HepG2 (cell line): ENCODE measurements around the gene SLC25A25. TPM values are rescaled to one million over a fixed set of nuclear protein-coding genes. Genes with fewer than 3 reads are reported as not detected.

Experiments
- ATAC-seq: fragments of 200-7000 bp; cut with Tn5 transposase; 3 replicates; pipeline ENCODE4 v1.9.1; 2020; ENCODE audit warnings: mild to moderate bottlenecking, moderate library complexity
- BruUV-seq: library from RNA; stranded (reverse); fragments of 400-500 nt; replicated peaks from 2 replicates; lab custom pipeline; 2021; lab: Mats Ljungman, UMichigan
- CTCF ChIA-PET: fragments of 300-600 bp; formaldehyde crosslinking; extraction: SDS; loops from one replicate; lab custom pipeline; 2021; ENCODE audit warnings: low total read pairs, inconsistent platforms, low intra/inter-chr PET ratio; lab: Yijun Ruan, JAX
- POLR2A ChIA-PET: fragments of 350-600 bp; sonication (Branson Sonifier 250); formaldehyde crosslinking; loops from one replicate; lab custom pipeline; 2020; ENCODE audit warnings: antibody characterized with exemption, inconsistent platforms; lab: Yijun Ruan, JAX
- DNase-seq: peaks from one replicate; pipeline ENCODE4 v3.0.0-alpha.2; 2015; ENCODE audit warnings: low spot score
- FAIRE-seq: peaks from 3 replicates; lab custom pipeline; 2011; peaks lifted over from hg19 to GRCh38; lab: Jason Lieb, UNC
- H2AFZ ChIP-seq: one replicate; pipeline ENCODE4 v1.6.1; 2011; ENCODE audit warnings: low read length, inconsistent platforms
- H3K27ac ChIP-seq: fragments of 300-600 bp; 3 replicates; pipeline ENCODE4 v1.8.0; 2011; ENCODE audit warnings: mixed run types, mild to moderate bottlenecking, mixed read lengths, low read length, inconsistent platforms; ENCODE audit not compliant: insufficient read depth; ENCODE audit errors: extremely low read length
- H3K27me3 ChIP-seq, 2 experiments: fragments of 200-600 bp in 1 of 2; 2 replicates in 1 of 2; 3 replicates in 1 of 2; pipeline versions ENCODE4 v1.6.0 to v1.8.0; 2011; ENCODE audit warnings: low read length in 2 of 2, mild to moderate bottlenecking in 2 of 2, moderate library complexity in 2 of 2, inconsistent platforms in 1 of 2; ENCODE audit not compliant: insufficient read depth in 2 of 2, control insufficient read depth in 1 of 2
- H3K36me3 ChIP-seq, 2 experiments: fragments of 200-600 bp in 1 of 2; replicated peaks in 1 of 2; 2 replicates in 1 of 2; 3 replicates in 1 of 2; pipeline versions ENCODE4 v1.5.1 to v1.8.0; 2011; ENCODE audit warnings: low read length in 2 of 2, inconsistent platforms in 1 of 2; ENCODE audit not compliant: insufficient read depth in 2 of 2, control insufficient read depth in 1 of 2
- H3K4me1 ChIP-seq: 2 replicates; pipeline ENCODE4 v1.5.1; 2012; ENCODE audit warnings: low read length, inconsistent platforms; ENCODE audit not compliant: insufficient read depth
- H3K4me2 ChIP-seq: 2 replicates; pipeline ENCODE4 v1.6.0; 2011; ENCODE audit warnings: low read depth, low read length, inconsistent platforms
- H3K4me3 ChIP-seq, 3 experiments: fragments of 200-600 bp in 1 of 3; sonication (generic), shearing (Covaris generic) in 1 of 3; replicated peaks in 1 of 3; 2 replicates each; pipeline ENCODE4 v1.5.1; 2011 to 2016; ENCODE audit warnings: low read length in 3 of 3, inconsistent platforms in 2 of 3, low read depth in 2 of 3, mild to moderate bottlenecking in 2 of 3, control low read depth in 1 of 3, mixed read lengths in 1 of 3; ENCODE audit not compliant: insufficient read depth in 1 of 3
- H3K79me2 ChIP-seq: one replicate; pipeline ENCODE4 v1.6.1; 2011; ENCODE audit warnings: low read length, inconsistent platforms; ENCODE audit not compliant: insufficient read depth
- H3K9ac ChIP-seq: 2 replicates; pipeline ENCODE4 v1.6.0; 2011; ENCODE audit warnings: mild to moderate bottlenecking, low read depth, low read length, inconsistent platforms; ENCODE audit not compliant: insufficient read depth
- H3K9me3 ChIP-seq: 2 replicates; pipeline ENCODE4 v1.5.1; 2012; ENCODE audit warnings: mild to moderate bottlenecking, low read length
- H4K20me1 ChIP-seq: 2 replicates; pipeline ENCODE4 v1.6.0; 2011; ENCODE audit warnings: inconsistent platforms, mild to moderate bottlenecking, low read length, moderate library complexity; ENCODE audit not compliant: insufficient read depth
- AHR ChIP-seq: IDR thresholded peaks from 2 replicates; pipeline ENCODE4 v1.6.1; 2018; ENCODE audit warnings: missing genetic modification reagents, missing compliant biosample characterization
- CEBPG ChIP-seq: IDR thresholded peaks from 2 replicates; pipeline ENCODE4 v1.6.1; 2016
- CREB1 ChIP-seq, 2 experiments: fragments of 450-650 bp in 1 of 2; IDR thresholded peaks; 2 replicates each; pipeline ENCODE4 v1.6.1; 2016 to 2017; ENCODE audit warnings: control low read depth in 1 of 2, mild to moderate bottlenecking in 1 of 2, missing compliant biosample characterization in 1 of 2, missing genetic modification characterization in 1 of 2
- ELF3 ChIP-seq: IDR thresholded peaks from 2 replicates; pipeline ENCODE4 v1.6.1; 2016; ENCODE audit warnings: missing genetic modification reagents, missing compliant biosample characterization
- JUND ChIP-seq: sonication (generic); formaldehyde crosslinking; IDR thresholded peaks from 2 replicates; pipeline ENCODE4 v1.8.0; 2022; ENCODE audit warnings: mild to moderate bottlenecking, missing genetic modification reagents
- SALL1 ChIP-seq: sonication (generic); formaldehyde crosslinking; IDR thresholded peaks from 2 replicates; pipeline ENCODE4 v1.8.0; 2022; ENCODE audit warnings: mild to moderate bottlenecking, missing genetic modification reagents
- SUZ12 ChIP-seq: fragments of 150-350 bp; IDR thresholded peaks from 2 replicates; pipeline ENCODE4 v1.6.1; 2014; ENCODE audit warnings: low read depth, low read length
- ZBTB7B ChIP-seq: sonication (generic); formaldehyde crosslinking; IDR thresholded peaks from 2 replicates; pipeline ENCODE4 v1.4.0; 2020; ENCODE audit warnings: missing genetic modification reagents
- ZFY ChIP-seq: sonication (generic); formaldehyde crosslinking; IDR thresholded peaks from 2 replicates; pipeline ENCODE4 v1.4.0; 2020; ENCODE audit warnings: missing genetic modification reagents
- ZNF207 ChIP-seq: fragments of 450-650 bp; IDR thresholded peaks from 2 replicates; pipeline ENCODE4 v1.6.1; 2016; ENCODE audit warnings: antibody characterized with exemption, borderline replicate concordance
- ZNF296 ChIP-seq: sonication (generic); formaldehyde crosslinking; conservative IDR thresholded peaks from 2 replicates; pipeline ENCODE4 v1.5.0; 2020; ENCODE audit warnings: mild to moderate bottlenecking, missing genetic modification reagents
- ZNF354B ChIP-seq: sonication (generic); formaldehyde crosslinking; IDR thresholded peaks from 2 replicates; pipeline ENCODE4 v1.8.0; 2022; ENCODE audit warnings: mild to moderate bottlenecking, missing genetic modification reagents
- ZNF383 ChIP-seq: sonication (generic); formaldehyde crosslinking; IDR thresholded peaks from 2 replicates; pipeline ENCODE4 v1.4.0; 2020; ENCODE audit warnings: missing genetic modification reagents, mild to moderate bottlenecking, borderline replicate concordance
- ZNF547 ChIP-seq: sonication (generic); formaldehyde crosslinking; IDR thresholded peaks from 2 replicates; pipeline ENCODE4 v1.5.1; 2020; ENCODE audit warnings: mild to moderate bottlenecking, missing genetic modification reagents
- ZNF605 ChIP-seq: sonication (generic); formaldehyde crosslinking; IDR thresholded peaks from 2 replicates; pipeline ENCODE4 v1.8.0; 2022; ENCODE audit warnings: mild to moderate bottlenecking, missing genetic modification reagents
- ZSCAN29 ChIP-seq: sonication (generic); formaldehyde crosslinking; conservative IDR thresholded peaks from 2 replicates; pipeline ENCODE4 v1.4.0; 2020; ENCODE audit warnings: mild to moderate bottlenecking, missing genetic modification reagents
- WGBS: methylation state at CpG from one replicate; pipeline ENCODE4 v1.1.6; 2017; ENCODE audit warnings: low lambda C conversion rate; 5-methylcytosine and 5-hydroxymethylcytosine counted together
- in situ Hi-C: cut with HindIII; loops from 2 replicates; pipeline ENCODE4 v1.10.0; 2017; ENCODE audit warnings: low pct_unique_long_range_greater_than_20kb; ENCODE audit not compliant: extremely low pct_ligation_motif_present
- intact Hi-C: fragments of 100-400 bp; cut with micrococcal nuclease; formaldehyde crosslinking; loops from one replicate; pipeline ENCODE4 v1.10.0; 2022; ENCODE audit not compliant: unreplicated experiment
- polyA plus RNA-seq, 8 experiments: library from polyadenylated mRNA; depleted of rRNA in 3 of 8; stranded (reverse) in 7 of 8; unstranded in 1 of 8; fragments of >200 nt; fragmentation: Illumina TruSeq in 4 of 8; extraction: Trizol in 4 of 8; gene quantifications; 2 replicates each; pipeline versions ENCODE4 v1.2.1 to v1.2.3, GENCODE V29; 2011 to 2016; ENCODE audit warnings: low read depth in 4 of 8, missing spikeins in 1 of 8, mixed read lengths in 1 of 8; ENCODE audit not compliant: insufficient read depth in 1 of 8
- total RNA-seq, 5 experiments: library from RNA; depleted of rRNA; stranded (reverse); fragments of >200 nt; fragmentation: Illumina TruSeq; extraction: Trizol; gene quantifications; 2 replicates each; pipeline ENCODE4 v1.2.3, GENCODE V29; 2016; ENCODE audit warnings: low read depth in 1 of 5
- TF ChIP-seq, protein P1 (sequence below), 2 experiments: sonication (generic) in 1 of 2; formaldehyde crosslinking in 1 of 2; IDR thresholded peaks; 2 replicates each; pipeline versions ENCODE4 v1.4.0 to v1.6.1; 2018 to 2020; ENCODE audit warnings: missing genetic modification reagents in 2 of 2, borderline replicate concordance in 1 of 2, low read depth in 1 of 2, mild to moderate bottlenecking in 1 of 2, missing biosample characterization in 1 of 2
- TF ChIP-seq, protein P2 (sequence below): sonication (generic); formaldehyde crosslinking; IDR thresholded peaks from 2 replicates; pipeline ENCODE4 v1.4.0; 2020; ENCODE audit warnings: mild to moderate bottlenecking, missing genetic modification reagents

Gene SLC25A25
- total and polyA plus RNA-seq, 2 of the 13 experiments (the other 11 are each of a cell fraction or from before 2014, with no cell fraction given): 10.5 to 24.8 TPM

DNA sequence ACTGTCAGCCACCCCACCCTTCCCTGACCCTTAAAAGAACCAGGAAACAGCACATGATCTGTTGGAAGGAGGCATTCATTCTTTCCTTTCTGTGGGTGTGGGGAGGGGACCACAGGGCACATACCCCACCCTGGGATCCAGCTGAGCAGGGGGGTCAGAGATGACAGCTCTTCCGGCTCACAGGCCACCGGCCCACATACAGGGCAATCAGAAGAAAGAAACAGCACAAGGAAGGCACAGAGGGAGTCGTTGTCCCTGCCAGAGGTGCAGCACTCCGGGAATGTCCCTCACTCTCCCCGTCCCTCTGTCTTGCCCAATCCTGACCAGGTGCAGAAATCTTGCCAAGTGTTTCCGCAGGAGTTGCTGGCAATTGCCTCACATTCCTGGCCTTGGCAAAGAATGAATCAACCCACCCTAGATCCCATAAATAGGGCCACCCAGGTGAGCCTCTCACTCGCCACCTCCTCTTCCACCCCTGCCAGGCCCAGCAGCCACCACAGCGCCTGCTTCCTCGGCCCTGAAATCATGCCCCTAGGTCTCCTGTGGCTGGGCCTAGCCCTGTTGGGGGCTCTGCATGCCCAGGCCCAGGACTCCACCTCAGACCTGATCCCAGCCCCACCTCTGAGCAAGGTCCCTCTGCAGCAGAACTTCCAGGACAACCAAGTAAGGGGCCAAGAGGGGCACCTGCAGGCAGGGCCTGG is 81.1 kb downstream of the SLC25A25 start, which contains the start of gene LCN2 (continued):
- no peak for TF ChIP-seq ZNF354B (CRISPR knock-in tag)
- TF ChIP-seq ZNF383 (CRISPR knock-in tag): no peak
- TF ChIP-seq, protein P1, sequence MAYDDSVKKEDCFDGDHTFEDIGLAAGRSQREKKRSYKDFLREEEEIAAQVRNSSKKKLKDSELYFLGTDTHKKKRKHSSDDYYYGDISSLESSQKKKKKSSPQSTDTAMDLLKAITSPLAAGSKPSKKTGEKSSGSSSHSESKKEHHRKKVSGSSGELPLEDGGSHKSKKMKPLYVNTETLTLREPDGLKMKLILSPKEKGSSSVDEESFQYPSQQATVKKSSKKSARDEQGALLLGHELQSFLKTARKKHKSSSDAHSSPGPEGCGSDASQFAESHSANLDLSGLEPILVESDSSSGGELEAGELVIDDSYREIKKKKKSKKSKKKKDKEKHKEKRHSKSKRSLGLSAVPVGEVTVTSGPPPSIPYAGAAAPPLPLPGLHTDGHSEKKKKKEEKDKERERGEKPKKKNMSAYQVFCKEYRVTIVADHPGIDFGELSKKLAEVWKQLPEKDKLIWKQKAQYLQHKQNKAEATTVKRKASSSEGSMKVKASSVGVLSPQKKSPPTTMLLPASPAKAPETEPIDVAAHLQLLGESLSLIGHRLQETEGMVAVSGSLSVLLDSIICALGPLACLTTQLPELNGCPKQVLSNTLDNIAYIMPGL (CRISPR knock-in tag; IDR thresholded peaks at IDR 0.05; ENCODE audit: borderline replicate concordance in 1 of 2, low read depth in 1 of 2): 0 out of 4 replicates have a peak, but pooled peaks of 1 of the 2 experiments have one; percentile 21
- peak; percentile 14; the same call in 1 of the 2 replicates for TF ChIP-seq ZFY (CRISPR knock-in tag)
- 0 out of 2 replicates have a peak, but pooled peaks have one; percentile 40 for TF ChIP-seq ELF3 (CRISPR knock-in tag)
- 0 out of 2 replicates have a peak, but pooled peaks have one; percentile 19 for TF ChIP-seq ZBTB7B (CRISPR knock-in tag)
- TF ChIP-seq ZNF296 (CRISPR knock-in tag): 0 out of 2 replicates have a peak, but pooled peaks have one; percentile 10
- TF ChIP-seq ZSCAN29 (CRISPR knock-in tag): no peak
- peak; percentile 25; the same call in 1 of the 2 replicates for TF ChIP-seq CEBPG

DNA sequence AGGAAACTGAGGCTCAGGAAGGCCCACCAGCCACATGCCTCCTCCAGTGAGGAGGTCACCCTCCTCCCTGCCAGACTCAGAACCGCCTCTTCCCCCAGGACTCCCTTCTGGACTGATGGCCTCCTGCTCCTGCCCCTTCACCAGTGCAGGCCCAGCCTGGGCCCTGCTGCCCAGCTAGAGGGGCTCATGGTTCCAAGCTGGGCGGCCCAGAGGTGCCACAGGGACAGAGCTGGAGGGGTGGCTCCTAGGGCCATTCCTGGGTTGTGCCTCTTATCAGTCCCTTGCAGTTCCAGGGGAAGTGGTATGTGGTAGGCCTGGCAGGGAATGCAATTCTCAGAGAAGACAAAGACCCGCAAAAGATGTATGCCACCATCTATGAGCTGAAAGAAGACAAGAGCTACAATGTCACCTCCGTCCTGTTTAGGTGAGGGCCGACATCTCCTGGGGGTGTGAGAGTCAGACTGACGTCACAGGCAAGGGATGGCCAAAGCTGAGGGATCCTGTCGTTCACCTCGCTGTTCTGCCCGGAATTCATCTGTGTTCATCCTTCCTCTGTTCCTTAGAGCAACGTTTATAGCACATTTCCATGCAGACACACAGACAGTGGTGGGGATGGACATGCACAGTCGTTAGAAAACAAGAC is 82.0 kb downstream of the SLC25A25 start:
- H3K9me3 ChIP-seq: no peaks in the 10 kb centered on the region
- H2AFZ ChIP-seq: no peak overlapping the region
- H3K9ac ChIP-seq: no peak overlapping the region
- H3K4me3 ChIP-seq: peak overlapping the region in 1 of 3 experiments; percentile 50; a peak in 1 of 6 replicates
- ChIA-PET POLR2A (interaction anchor here (0.6 to 2.3 kb wide), 5 partner anchors 8 to 22 kb away, joined by 3 to 36 read pairs (median 5); partner anchors contain the start of gene BBLN), CTCF (no interaction called here)
- peaks cover 9 to 50% of the 10 kb centered on the region in 2 experiments; a peak in 4 of 5 replicates for H3K27me3 ChIP-seq
- 41% methylated on average over 9 of the region's 11 CpGs for WGBS
- FAIRE-seq (no peak), DNase-seq (no peak), ATAC-seq (no peak; the same call in 2 of the 3 replicates)
- intact Hi-C loops: no loop called here
- H3K79me2 ChIP-seq: no peaks in the 10 kb centered on the region
- TF ChIP-seq ZNF605 (CRISPR knock-in tag) (0 out of 2 replicates have a peak, but pooled peaks have one; percentile 39), SUZ12 (no peak), ZNF207 (no peak), SALL1 (CRISPR knock-in tag) (peak; percentile 12; the same call in 1 of the 2 replicates), AHR (0 out of 2 replicates have a peak, but pooled peaks have one; percentile 9), CREB1 (IDR thresholded peaks at IDR 0.05) (peak; percentile 86), CREB1 (CRISPR knock-in tag; IDR thresholded peaks at IDR 0.05) (no peak), ZNF547 (CRISPR knock-in tag) (0 out of 2 replicates have a peak, but pooled peaks have one; percentile 34), JUND (no peak)
- TF ChIP-seq, protein P2, sequence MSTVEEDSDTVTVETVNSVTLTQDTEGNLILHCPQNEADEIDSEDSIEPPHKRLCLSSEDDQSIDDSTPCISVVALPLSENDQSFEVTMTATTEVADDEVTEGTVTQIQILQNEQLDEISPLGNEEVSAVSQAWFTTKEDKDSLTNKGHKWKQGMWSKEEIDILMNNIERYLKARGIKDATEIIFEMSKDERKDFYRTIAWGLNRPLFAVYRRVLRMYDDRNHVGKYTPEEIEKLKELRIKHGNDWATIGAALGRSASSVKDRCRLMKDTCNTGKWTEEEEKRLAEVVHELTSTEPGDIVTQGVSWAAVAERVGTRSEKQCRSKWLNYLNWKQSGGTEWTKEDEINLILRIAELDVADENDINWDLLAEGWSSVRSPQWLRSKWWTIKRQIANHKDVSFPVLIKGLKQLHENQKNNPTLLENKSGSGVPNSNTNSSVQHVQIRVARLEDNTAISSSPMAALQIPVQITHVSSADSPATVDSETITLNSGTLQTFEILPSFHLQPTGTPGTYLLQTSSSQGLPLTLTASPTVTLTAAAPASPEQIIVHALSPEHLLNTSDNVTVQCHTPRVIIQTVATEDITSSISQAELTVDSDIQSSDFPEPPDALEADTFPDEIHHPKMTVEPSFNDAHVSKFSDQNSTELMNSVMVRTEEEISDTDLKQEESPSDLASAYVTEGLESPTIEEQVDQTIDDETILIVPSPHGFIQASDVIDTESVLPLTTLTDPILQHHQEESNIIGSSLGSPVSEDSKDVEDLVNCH (CRISPR knock-in tag): no peak
- H3K4me2 ChIP-seq: peak overlapping the region; percentile 71
- BruUV-seq: no TSS peak
- in situ Hi-C loops: no loop called here
- no peaks in the 10 kb centered on the region for H3K36me3 ChIP-seq
- H3K4me1 ChIP-seq: peaks cover 71% of the 10 kb centered on the region
- no peaks in the 10 kb centered on the region for H4K20me1 ChIP-seq
- H3K27ac ChIP-seq: no peak overlapping the region
